Panc1 (cell line): ENCODE measurements around the gene PCDHB3.

Experiments used
- CTCF ChIP-seq: fragments of 450-650 bp; IDR thresholded peaks from 2 replicates; pipeline ENCODE4 v1.5.1; 2017; ENCODE audit warnings: mild to moderate bottlenecking
- POLR2AphosphoS5 ChIP-seq: IDR thresholded peaks from 2 replicates; pipeline ENCODE4 v1.6.1; 2012; ENCODE audit warnings: mild to moderate bottlenecking, low read depth, low read length, moderate library complexity
- REST ChIP-seq, 2 experiments: IDR thresholded peaks; 2 replicates each; pipeline ENCODE4 v1.6.1; 2011 to 2012; ENCODE audit warnings: low read depth in 2 of 2, control low read depth in 1 of 2, low read length in 1 of 2, mild to moderate bottlenecking in 1 of 2, moderate library complexity in 1 of 2; ENCODE audit not compliant: insufficient read depth in 1 of 2
- TCF7L2 ChIP-seq: IDR thresholded peaks from 2 replicates; pipeline ENCODE4 v1.6.1; 2011; ENCODE audit warnings: mild to moderate bottlenecking, low read depth, low read length, inconsistent platforms

GRCh38 chr5:141127305-141127704, 27.0 kb downstream of the PCDHB3 start:
- TF ChIP-seq CTCF: no peak
- TF ChIP-seq POLR2AphosphoS5: no peak
- TF ChIP-seq TCF7L2: no peak
- no peak for TF ChIP-seq REST (IDR thresholded peaks at IDR 0.05; ENCODE audit: insufficient read depth in 1 of 2, low read depth in 2 of 2, low read length in 1 of 2)
